GM23248 (cell line): ENCODE data around the gene GPR39. TPM values are rescaled to one million over a fixed set of nuclear protein-coding genes. Genes with fewer than 3 reads are reported as not detected.

Experiments
- DNase-seq: peaks from one replicate; pipeline ENCODE4 v3.0.0-alpha.2; 2015
- H2AFZ ChIP-seq: fragments of 200-600 bp; sonication (generic); 2 replicates; pipeline ENCODE4 v1.6.1; 2016; ENCODE audit warnings: antibody characterized with exemption
- H3F3A ChIP-seq: fragments of 200-600 bp; sonication (generic); 2 replicates; pipeline ENCODE4 v1.6.1; 2016; ENCODE audit warnings: mild to moderate bottlenecking, antibody characterized with exemption, mixed run types; ENCODE audit not compliant: insufficient read depth
- H3K27ac ChIP-seq: fragments of 200-600 bp; sonication (generic); 2 replicates; pipeline ENCODE4 v1.5.1; 2016; ENCODE audit warnings: mild to moderate bottlenecking
- H3K27me3 ChIP-seq: fragments of 200-600 bp; sonication (generic); replicated peaks from 2 replicates; pipeline ENCODE4 v1.6.1; 2016; ENCODE audit warnings: mild to moderate bottlenecking; ENCODE audit not compliant: insufficient read depth
- H3K36me3 ChIP-seq: fragments of 200-600 bp; sonication (generic); 2 replicates; pipeline ENCODE4 v1.6.1; 2016; ENCODE audit warnings: low read depth, mild to moderate bottlenecking
- H3K4me1 ChIP-seq: fragments of 200-600 bp; sonication (generic); 2 replicates; pipeline ENCODE4 v1.6.1; 2016; ENCODE audit warnings: mild to moderate bottlenecking; ENCODE audit not compliant: insufficient read depth
- H3K4me2 ChIP-seq: fragments of 200-600 bp; sonication (generic); one replicate; pipeline ENCODE4 v1.6.1; 2016; ENCODE audit warnings: mild to moderate bottlenecking; ENCODE audit not compliant: unreplicated experiment
- H3K4me3 ChIP-seq: fragments of 200-600 bp; sonication (generic); 2 replicates; pipeline ENCODE4 v1.5.1; 2016; ENCODE audit warnings: mild to moderate bottlenecking
- H3K79me2 ChIP-seq: fragments of 200-600 bp; sonication (generic); 2 replicates; pipeline ENCODE4 v1.6.1; 2016; ENCODE audit warnings: mild to moderate bottlenecking; ENCODE audit not compliant: insufficient read depth
- H3K9ac ChIP-seq: fragments of 200-600 bp; sonication (generic); 2 replicates; pipeline ENCODE4 v1.6.1; 2016; ENCODE audit warnings: mild to moderate bottlenecking
- H3K9me2 ChIP-seq: fragments of 200-600 bp; sonication (generic); 2 replicates; pipeline ENCODE4 v1.6.1; 2016; ENCODE audit warnings: mixed run types, mild to moderate bottlenecking, moderate library complexity; ENCODE audit not compliant: insufficient read depth
- H3K9me3 ChIP-seq: fragments of 200-600 bp; sonication (generic); one replicate; pipeline ENCODE4 v1.6.1; 2017; ENCODE audit warnings: low read depth
- H4K20me1 ChIP-seq: fragments of 200-600 bp; sonication (generic); 2 replicates; pipeline ENCODE4 v1.6.0; 2016; ENCODE audit not compliant: insufficient read depth
- EZH2 ChIP-seq: fragments of 200-600 bp; sonication (generic); IDR thresholded peaks from 2 replicates; pipeline ENCODE4 v1.6.1; 2018; ENCODE audit warnings: antibody characterized with exemption, mild to moderate bottlenecking; ENCODE audit not compliant: insufficient read depth, poor library complexity, severe bottlenecking
- EZH2phosphoT487 ChIP-seq: fragments of 200-600 bp; sonication (generic); IDR thresholded peaks from 2 replicates; pipeline ENCODE4 v1.6.1; 2018; ENCODE audit warnings: antibody characterized with exemption, moderate library complexity, mild to moderate bottlenecking, low read depth; ENCODE audit not compliant: insufficient read depth
- WGBS, 2 experiments: methylation state at CpG; one replicate each; pipeline ENCODE4 v1.1.6; 2015 to 2017; ENCODE audit warnings: low lambda C conversion rate in 2 of 2, low coverage in 1 of 2; ENCODE audit errors: missing lambda C conversion rate in 2 of 2; 5-methylcytosine and 5-hydroxymethylcytosine counted together
- in situ Hi-C: fragments of 300-500 bp; cut with MboI; formaldehyde crosslinking; loops from 2 replicates; pipeline ENCODE4 v1.15.0; 2020
- polyA plus RNA-seq: library from polyadenylated mRNA; unstranded; fragments of >200 nt; fragmentation: Nextera tagmentation; extraction: Ambion mirVana; gene quantifications from 2 replicates; pipeline ENCODE4 v1.2.1, GENCODE V29; 2016
- total RNA-seq: library from RNA; depleted of rRNA; stranded (reverse); fragments of >200 nt; shearing (Covaris generic); gene quantifications from 2 replicates; pipeline ENCODE4 v1.2.3, GENCODE V29; 2014

GPR39 gene
- total and polyA plus RNA-seq, 2 experiments from 2014 or later, result 1.6 to 2.6 TPM

DNA sequence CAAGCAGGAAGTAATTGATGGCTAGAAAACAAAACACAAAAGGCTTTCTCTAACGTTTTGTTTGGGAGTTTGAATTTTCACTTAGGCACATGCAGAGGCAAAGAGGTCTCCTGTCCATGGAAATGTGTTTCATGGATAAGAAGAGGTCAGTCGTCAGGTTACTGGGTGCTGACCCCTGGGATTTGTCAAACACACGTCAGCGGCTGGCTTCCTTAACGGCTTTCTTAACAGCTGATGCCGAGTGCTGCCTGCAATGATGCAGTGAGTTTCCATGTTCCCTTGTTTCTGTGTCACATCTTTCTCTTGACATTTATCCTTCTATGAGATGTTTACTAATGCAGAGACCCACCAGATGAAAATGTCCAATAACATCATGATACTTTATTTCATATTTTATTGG lies 31.7 kb downstream of the GPR39 start:
- 4% methylated on average over 6 of the region's 6 CpGs for WGBS, 2 experiments
- Histone ChIP-seq H3K27ac (no peak overlapping the region), H3K79me2 (no peaks in the 10 kb centered on the region), H2AFZ (peak overlapping the region; percentile 79), H3K9ac (no peak overlapping the region), H3K9me3 (no peaks in the 10 kb centered on the region), H4K20me1 (no peaks in the 10 kb centered on the region), H3K4me3 (peak overlapping the region; percentile 38; the same call in 1 of the 2 replicates), H3K27me3 (no peaks in the 10 kb centered on the region), H3K4me2 (peak overlapping the region; percentile 33), H3K9me2 (no peaks in the 10 kb centered on the region), H3F3A (no peaks in the 10 kb centered on the region), H3K4me1 (no peaks in the 10 kb centered on the region), H3K36me3 (no peaks in the 10 kb centered on the region)
- TF ChIP-seq EZH2, result no peak
- no peak for TF ChIP-seq EZH2phosphoT487
- in situ Hi-C loops, result no loop called here
- peak; percentile 26 for DNase-seq

GRCh38 chr2:132448771-132449170 lies 32.2 kb downstream of the GPR39 start:
- in situ Hi-C loops, result no loop called here
- no peak overlapping the region for H3K9ac ChIP-seq
- no peaks in the 10 kb centered on the region for H4K20me1 ChIP-seq

GRCh38 chr2:132449868-132450267 lies 33.3 kb downstream of the GPR39 start:
- no peaks in the 10 kb centered on the region for H3K36me3 ChIP-seq
- H3K4me3 ChIP-seq, result no peak overlapping the region
- DNase-seq, result no peak
- no peak overlapping the region for H2AFZ ChIP-seq
- no peak overlapping the region for H3K9ac ChIP-seq
- H4K20me1 ChIP-seq, result no peaks in the 10 kb centered on the region
- H3K79me2 ChIP-seq, result no peaks in the 10 kb centered on the region
- no peak for TF ChIP-seq EZH2
- no peak for TF ChIP-seq EZH2phosphoT487
- no peaks in the 10 kb centered on the region for H3F3A ChIP-seq
- no peaks in the 10 kb centered on the region for H3K27me3 ChIP-seq
- no peak overlapping the region for H3K4me2 ChIP-seq
- H3K9me2 ChIP-seq, result no peaks in the 10 kb centered on the region
- no peak overlapping the region for H3K27ac ChIP-seq
- WGBS, 2 experiments, result 80 to 100% methylated on average over 1 of the region's 1 CpG
- H3K4me1 ChIP-seq, result no peaks in the 10 kb centered on the region
- in situ Hi-C loops, result no loop called here
- no peaks in the 10 kb centered on the region for H3K9me3 ChIP-seq

More at GRCh38 chr2:132448771-132449170, 32.2 kb downstream of the GPR39 start:
- peak; percentile 63 for DNase-seq
- Histone ChIP-seq H3K4me3 (no peak overlapping the region), H3K36me3 (no peaks in the 10 kb centered on the region), H3K27ac (no peak overlapping the region), H3K4me2 (peak overlapping the region; percentile 33), H3K9me3 (no peaks in the 10 kb centered on the region), H3K4me1 (no peaks in the 10 kb centered on the region), H3K79me2 (no peaks in the 10 kb centered on the region), H3K27me3 (no peaks in the 10 kb centered on the region), H2AFZ (peak overlapping the region; percentile 79), H3K9me2 (no peaks in the 10 kb centered on the region), H3F3A (no peaks in the 10 kb centered on the region)
- no peak for TF ChIP-seq EZH2phosphoT487
- WGBS, 2 experiments, result 93 to 95% methylated on average over 4 of the region's 4 CpGs

DNA sequence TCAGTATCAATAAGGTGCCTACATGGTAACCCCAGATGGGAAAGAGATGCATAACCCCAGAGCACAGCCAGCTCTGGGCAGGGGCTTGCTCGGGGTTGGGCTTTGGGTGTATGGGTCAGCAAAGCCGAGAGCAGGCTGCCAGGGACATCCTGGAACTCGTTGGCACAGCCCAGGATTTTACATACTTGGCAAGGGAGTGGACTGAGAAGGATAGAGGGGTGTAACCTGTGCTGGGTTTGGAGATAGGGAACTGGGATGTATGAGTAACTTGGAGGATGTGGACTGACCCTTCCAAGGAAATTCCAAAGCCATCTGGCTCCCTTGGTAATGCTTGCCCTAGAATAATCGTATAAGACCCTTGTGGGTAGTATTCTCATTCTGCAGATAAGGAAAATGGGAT lies 44.2 kb downstream of the GPR39 start:
- Histone ChIP-seq H3K9me2 (no peaks in the 10 kb centered on the region), H3K9me3 (no peaks in the 10 kb centered on the region), H3K27me3 (no peaks in the 10 kb centered on the region), H3K4me1 (no peaks in the 10 kb centered on the region), H3K9ac (no peak overlapping the region), H3K36me3 (no peaks in the 10 kb centered on the region), H4K20me1 (no peaks in the 10 kb centered on the region), H3K4me3 (no peak overlapping the region), H3K4me2 (no peak overlapping the region), H3K79me2 (no peaks in the 10 kb centered on the region), H3F3A (no peaks in the 10 kb centered on the region), H2AFZ (no peak overlapping the region), H3K27ac (no peak overlapping the region)
- in situ Hi-C loops, result no loop called here
- 8 to 12% methylated on average over 4 of the region's 4 CpGs for WGBS, 2 experiments
- TF ChIP-seq EZH2phosphoT487, result no peak
- TF ChIP-seq EZH2, result no peak
- no peak for DNase-seq

GRCh38 chr2:132462236-132462635 lies 45.6 kb downstream of the GPR39 start:
- H4K20me1 ChIP-seq, result no peaks in the 10 kb centered on the region
- no peaks in the 10 kb centered on the region for H3K9me2 ChIP-seq
- H3K9ac ChIP-seq, result no peak overlapping the region
- no peaks in the 10 kb centered on the region for H3K9me3 ChIP-seq
- no peaks in the 10 kb centered on the region for H3F3A ChIP-seq
- H3K27ac ChIP-seq, result no peak overlapping the region
- no peaks in the 10 kb centered on the region for H3K79me2 ChIP-seq
- in situ Hi-C loops, result no loop called here
- TF ChIP-seq EZH2, result no peak
- TF ChIP-seq EZH2phosphoT487, result no peak
- no peaks in the 10 kb centered on the region for H3K36me3 ChIP-seq
- WGBS, 2 experiments, result 0 to 10% methylated on average over 1 of the region's 1 CpG
- no peaks in the 10 kb centered on the region for H3K4me1 ChIP-seq
- no peak overlapping the region for H2AFZ ChIP-seq
- no peak for DNase-seq
- H3K4me2 ChIP-seq, result no peak overlapping the region
- no peak overlapping the region for H3K4me3 ChIP-seq
- no peaks in the 10 kb centered on the region for H3K27me3 ChIP-seq
